ENCODE results near the gene OASL.
"Not testable (repeated sequence)": the region's sequence is repeated elsewhere in the genome, so short reads cannot be mapped to it uniquely, and the experiment has no call there.

OASL gene

GRCh38 chr12:121059031-121059898, 20.2 kb upstream of the OASL start:
- DNase-seq, result no peak

GRCh38 chr12:121057794-121058193, 18.7 kb upstream of the OASL start:
- no peak for DNase-seq

- no peak for DNase-seq
Measured at GRCh38 chr12:121053706-121054105, 14.7 kb upstream of the OASL start.

GRCh38 chr12:121050725-121051124, 11.7 kb upstream of the OASL start:
- no peak for DNase-seq

GRCh38 chr12:121048442-121048841, 9.4 kb upstream of the OASL start:
- DNase-seq, result no peak

GRCh38 chr12:121047400-121047799, 8.4 kb upstream of the OASL start:
- not testable (repeated sequence) for DNase-seq

GRCh38 chr12:121043067-121043466, 4.0 kb upstream of the OASL start:
- no peak for DNase-seq

GRCh38 chr12:121036810-121037326, 2.2 kb downstream of the OASL start:
- peak in 1 of 2 experiments; percentile 40 for DNase-seq

- no peak for DNase-seq
Measured at GRCh38 chr12:121034616-121035305, 4.3 kb downstream of the OASL start.

GRCh38 chr12:121033625-121034349, 5.3 kb downstream of the OASL start:
- DNase-seq, result peak; percentile 32 to 73

- DNase-seq, result no peak
Measured at GRCh38 chr12:121030576-121031212, 8.4 kb downstream of the OASL start.

GRCh38 chr12:121026274-121027045, 12.6 kb downstream of the OASL start:
- DNase-seq, result no peak

GRCh38 chr12:121025442-121026226, 13.4 kb downstream of the OASL start:
- no peak for DNase-seq

GRCh38 chr12:121023799-121024198, 15.2 kb downstream of the OASL start:
- no peak for DNase-seq

- no peak for DNase-seq
Measured at GRCh38 chr12:121022713-121023112, 16.3 kb downstream of the OASL start.

GRCh38 chr12:121021754-121022153, 17.3 kb downstream of the OASL start:
- no peak for DNase-seq

- no peak for DNase-seq
Measured at GRCh38 chr12:121018860-121019617, 20.0 kb downstream of the OASL start.

- no peak for DNase-seq
Measured at GRCh38 chr12:121017966-121018491, 21.0 kb downstream of the OASL start.

GRCh38 chr12:121015825-121016766, 22.9 kb downstream of the OASL start, which contains the start of gene C12orf43:
Gene C12orf43 (minus strand): TSS chr12:121016487. CDS start chr12:121016474, 13 bp downstream.
- DNase-seq, result peak; percentile 84 to 91

Data from stimulated activated CD4-positive, alpha-beta T cell treated with anti-CD3 and anti-CD28 coated beads, Interleukin-4, amount 100 ng/mL, for 4 hours (primary cell).